Karpas-422 (cell line): ENCODE results near the gene RFXANK. TPM values are rescaled to one million over a fixed set of nuclear protein-coding genes. Genes with fewer than 3 reads are reported as not detected.

Experiments
- DNase-seq: peaks from one replicate; pipeline ENCODE4 v3.0.0-alpha.2; 2015
- H2AFZ ChIP-seq: fragments of 200-600 bp; sonication (generic); 2 replicates; pipeline ENCODE4 v1.6.1; 2014; ENCODE audit warnings: antibody characterized with exemption, low read length, mixed read lengths
- H3K27ac ChIP-seq: fragments of 200-600 bp; sonication (generic); 2 replicates; pipeline ENCODE4 v1.5.1; 2014; ENCODE audit warnings: mild to moderate bottlenecking, low read length, moderate library complexity
- H3K27me3 ChIP-seq: fragments of 200-600 bp; sonication (generic); 2 replicates; pipeline ENCODE4 v1.6.1; 2014; ENCODE audit warnings: low read length, mixed read lengths
- H3K36me3 ChIP-seq: fragments of 200-600 bp; sonication (generic); 2 replicates; pipeline ENCODE4 v1.6.1; 2014; ENCODE audit warnings: low read length, mixed read lengths; ENCODE audit not compliant: insufficient read depth
- H3K4me1 ChIP-seq: fragments of 200-600 bp; sonication (generic); 2 replicates; pipeline ENCODE4 v1.6.1; 2014; ENCODE audit warnings: mild to moderate bottlenecking, low read length, mixed read lengths
- H3K4me2 ChIP-seq: fragments of 200-600 bp; sonication (generic); 2 replicates; pipeline ENCODE4 v1.6.1; 2014; ENCODE audit warnings: low read length, low read depth, mild to moderate bottlenecking; ENCODE audit not compliant: poor library complexity, severe bottlenecking
- H3K4me3 ChIP-seq: fragments of 200-600 bp; sonication (generic); 2 replicates; pipeline ENCODE4 v1.5.1; 2014; ENCODE audit warnings: mild to moderate bottlenecking, antibody characterized with exemption, low read length, mixed read lengths
- H3K79me2 ChIP-seq: fragments of 200-600 bp; sonication (generic); 2 replicates; pipeline ENCODE4 v1.6.1; 2014; ENCODE audit warnings: mild to moderate bottlenecking, low read length, mixed read lengths
- H3K9ac ChIP-seq: fragments of 200-600 bp; sonication (generic); 2 replicates; pipeline ENCODE4 v1.6.0; 2014; ENCODE audit warnings: low read length
- H3K9me2 ChIP-seq: fragments of 200-600 bp; sonication (generic), shearing (Covaris generic); replicated peaks from 2 replicates; pipeline ENCODE4 v1.6.0; 2014; ENCODE audit warnings: mild to moderate bottlenecking, low read length, moderate library complexity; ENCODE audit not compliant: insufficient read depth
- H3K9me3 ChIP-seq: fragments of 300-700, 200-600 bp; sonication (generic); 2 replicates; pipeline ENCODE4 v1.6.1; 2014; ENCODE audit warnings: low read length, mixed read lengths
- H4K20me1 ChIP-seq: fragments of 200-600 bp; sonication (generic); 2 replicates; pipeline ENCODE4 v1.6.1; 2014; ENCODE audit warnings: mild to moderate bottlenecking, antibody characterized with exemption, low read length, low read depth; ENCODE audit not compliant: insufficient read depth
- total RNA-seq: library from RNA; depleted of rRNA; stranded (reverse); fragments of >200 nt; shearing (Covaris generic); gene quantifications from 2 replicates; pipeline ENCODE4 v1.2.3, GENCODE V29; 2014; ENCODE audit warnings: low replicate concordance

Gene RFXANK
- total RNA-seq, 1 experiment from 2014 or later: 176 TPM

GRCh38 chr19:19224150-19224851 lies 32.2 kb downstream of the RFXANK start:
- no peak for DNase-seq
- Histone ChIP-seq H4K20me1 (no peaks in the 10 kb centered on the region), H3K79me2 (no peaks in the 10 kb centered on the region), H3K9me3 (no peaks in the 10 kb centered on the region), H3K27me3 (no peaks in the 10 kb centered on the region), H3K4me2 (peak overlapping the region; percentile 53), H2AFZ (0 out of 2 replicates have a peak overlapping the region, but pooled peaks have one; percentile 43), H3K27ac (no peak overlapping the region), H3K4me3 (peak overlapping the region; percentile 35; the same call in 1 of the 2 replicates), H3K4me1 (peaks cover 10% of the 10 kb centered on the region), H3K9me2 (no peaks in the 10 kb centered on the region), H3K9ac (peak overlapping the region; percentile 43; the same call in 1 of the 2 replicates), H3K36me3 (no peaks in the 10 kb centered on the region)

- Histone ChIP-seq H3K4me2 (peak overlapping the region; percentile 53), H3K36me3 (no peaks in the 10 kb centered on the region), H3K4me3 (peak overlapping the region; percentile 35; the same call in 1 of the 2 replicates), H3K9me2 (no peaks in the 10 kb centered on the region), H3K9ac (peak overlapping the region; percentile 43), H4K20me1 (no peaks in the 10 kb centered on the region), H3K27ac (no peak overlapping the region), H2AFZ (peak overlapping the region; percentile 43; the same call in 1 of the 2 replicates), H3K79me2 (no peaks in the 10 kb centered on the region), H3K4me1 (peaks cover 10% of the 10 kb centered on the region), H3K27me3 (no peaks in the 10 kb centered on the region), H3K9me3 (no peaks in the 10 kb centered on the region)
- DNase-seq: peak; percentile 90
These were observed 32.9 kb downstream of the RFXANK start for GRCh38 chr19:19224852-19225494.

GRCh38 chr19:19226204-19226603 lies 34.1 kb downstream of the RFXANK start:
- Histone ChIP-seq H3K27me3 (no peaks in the 10 kb centered on the region), H3K36me3 (no peaks in the 10 kb centered on the region), H3K9ac (no peak overlapping the region), H4K20me1 (no peaks in the 10 kb centered on the region), H3K9me2 (no peaks in the 10 kb centered on the region), H3K9me3 (no peaks in the 10 kb centered on the region), H3K4me3 (no peak overlapping the region), H3K4me2 (no peak overlapping the region), H3K27ac (no peak overlapping the region), H3K79me2 (no peaks in the 10 kb centered on the region), H2AFZ (no peak overlapping the region), H3K4me1 (peaks cover 10% of the 10 kb centered on the region)
- no peak for DNase-seq

- no peaks in the 10 kb centered on the region for H3K79me2 ChIP-seq
- H3K4me1 ChIP-seq: peaks cover 10% of the 10 kb centered on the region
- no peaks in the 10 kb centered on the region for H3K9me2 ChIP-seq
- H4K20me1 ChIP-seq: no peaks in the 10 kb centered on the region
- no peak overlapping the region for H3K4me3 ChIP-seq
- no peaks in the 10 kb centered on the region for H3K9me3 ChIP-seq
- H2AFZ ChIP-seq: no peak overlapping the region
- H3K9ac ChIP-seq: no peak overlapping the region
- H3K27ac ChIP-seq: no peak overlapping the region
- H3K4me2 ChIP-seq: no peak overlapping the region
- no peak for DNase-seq
- H3K36me3 ChIP-seq: no peaks in the 10 kb centered on the region
- H3K27me3 ChIP-seq: no peaks in the 10 kb centered on the region
These were observed 34.6 kb downstream of the RFXANK start for GRCh38 chr19:19226663-19227062.

GRCh38 chr19:19227217-19227616 lies 35.2 kb downstream of the RFXANK start:
- H3K36me3 ChIP-seq: no peaks in the 10 kb centered on the region
- no peak overlapping the region for H3K4me2 ChIP-seq
- H3K27me3 ChIP-seq: no peaks in the 10 kb centered on the region
- H3K4me1 ChIP-seq: peaks cover 10% of the 10 kb centered on the region
- H3K9me3 ChIP-seq: no peaks in the 10 kb centered on the region
- H3K79me2 ChIP-seq: no peaks in the 10 kb centered on the region
- H3K27ac ChIP-seq: no peak overlapping the region
- H3K9ac ChIP-seq: no peak overlapping the region
- H3K4me3 ChIP-seq: no peak overlapping the region
- no peak for DNase-seq
- H3K9me2 ChIP-seq: no peaks in the 10 kb centered on the region
- no peaks in the 10 kb centered on the region for H4K20me1 ChIP-seq
- no peak overlapping the region for H2AFZ ChIP-seq

- no peaks in the 10 kb centered on the region for H3K27me3 ChIP-seq
- no peaks in the 10 kb centered on the region for H3K36me3 ChIP-seq
- H3K79me2 ChIP-seq: no peaks in the 10 kb centered on the region
- H3K4me2 ChIP-seq: no peak overlapping the region
- peaks cover 10% of the 10 kb centered on the region for H3K4me1 ChIP-seq
- H3K9me3 ChIP-seq: peaks cover 10% of the 10 kb centered on the region
- no peak overlapping the region for H3K9ac ChIP-seq
- no peaks in the 10 kb centered on the region for H4K20me1 ChIP-seq
- H2AFZ ChIP-seq: no peak overlapping the region
- H3K27ac ChIP-seq: no peak overlapping the region
- no peak for DNase-seq
- no peaks in the 10 kb centered on the region for H3K9me2 ChIP-seq
- H3K4me3 ChIP-seq: no peak overlapping the region
These were observed 37.6 kb downstream of the RFXANK start for GRCh38 chr19:19229701-19230100.

GRCh38 chr19:19230999-19231398 lies 38.9 kb downstream of the RFXANK start:
- H3K27ac ChIP-seq: no peak overlapping the region
- peaks cover 11% of the 10 kb centered on the region for H3K9me3 ChIP-seq
- H3K4me3 ChIP-seq: no peak overlapping the region
- H3K4me2 ChIP-seq: no peak overlapping the region
- no peaks in the 10 kb centered on the region for H3K79me2 ChIP-seq
- no peaks in the 10 kb centered on the region for H3K9me2 ChIP-seq
- no peak overlapping the region for H3K9ac ChIP-seq
- H4K20me1 ChIP-seq: no peaks in the 10 kb centered on the region
- H3K27me3 ChIP-seq: no peaks in the 10 kb centered on the region
- DNase-seq: no peak
- no peaks in the 10 kb centered on the region for H3K36me3 ChIP-seq
- H3K4me1 ChIP-seq: no peaks in the 10 kb centered on the region
- H2AFZ ChIP-seq: no peak overlapping the region

GRCh38 chr19:19232261-19232721 lies 40.2 kb downstream of the RFXANK start:
- Histone ChIP-seq H3K9ac (no peak overlapping the region), H3K4me1 (no peaks in the 10 kb centered on the region), H3K36me3 (no peaks in the 10 kb centered on the region), H3K27me3 (no peaks in the 10 kb centered on the region), H4K20me1 (no peaks in the 10 kb centered on the region), H3K9me2 (no peaks in the 10 kb centered on the region), H2AFZ (no peak overlapping the region), H3K9me3 (peaks cover 14% of the 10 kb centered on the region), H3K27ac (no peak overlapping the region), H3K4me2 (no peak overlapping the region), H3K4me3 (no peak overlapping the region), H3K79me2 (no peaks in the 10 kb centered on the region)
- DNase-seq: no peak
